Breast epithelium (tissue), 4 donors: Measurements from ENCODE around the gene TMEM218. TPM values are rescaled to one million over a fixed set of nuclear protein-coding genes. Genes with fewer than 3 reads are reported as not detected.
"Not testable (repeated sequence)": the region's sequence is repeated elsewhere in the genome, so short reads cannot be mapped to it uniquely, and the experiment has no call there.

ENCODE experiments used
- DNase-seq, 2 donors: peaks; one replicate each; pipeline ENCODE4 v3.0.0-alpha.2; 2019; ENCODE audit warnings: low spot score in 2 of 2
- H3K27ac ChIP-seq, 2 donors: fragments of 200-600 bp; sonication (generic) in 1 of 2; one replicate each; pipeline ENCODE4 v1.5.1; 2016 to 2019; ENCODE audit warnings: mild to moderate bottlenecking in 1 of 2
- H3K27me3 ChIP-seq, 2 donors: fragments of 200-600 bp; sonication (generic) in 1 of 2; one replicate each; pipeline versions ENCODE4 v1.5.1 to v1.6.0; 2017 to 2019; ENCODE audit warnings: control low read depth in 1 of 2, mild to moderate bottlenecking in 1 of 2
- H3K36me3 ChIP-seq: fragments of 200-600 bp; one replicate; pipeline ENCODE4 v1.5.1; 2019
- H3K4me1 ChIP-seq, 2 donors: fragments of 200-600 bp; sonication (generic); one replicate each; pipeline ENCODE4 v1.5.1; 2016 to 2019; ENCODE audit warnings: control low read depth in 1 of 2
- H3K4me3 ChIP-seq, 3 donors: fragments of 200-600 bp; sonication (generic); 1 replicate in 2 of 3; 2 replicates in 1 of 3; pipeline ENCODE4 v1.5.1; 2016 to 2019; ENCODE audit warnings: mild to moderate bottlenecking in 3 of 3, moderate library complexity in 2 of 3
- H3K9me3 ChIP-seq, 2 donors: fragments of 200-600 bp; sonication (generic) in 1 of 2; one replicate each; pipeline ENCODE4 v1.5.1; 2016 to 2019; ENCODE audit warnings: control low read depth in 1 of 2
- CTCF ChIP-seq, 3 donors: fragments of 450-650 bp; IDR thresholded peaks; one replicate each; pipeline ENCODE4 v1.5.1; 2016 to 2017; ENCODE audit warnings: antibody characterized with exemption in 3 of 3, mild to moderate bottlenecking in 3 of 3, moderate library complexity in 3 of 3
- POLR2A ChIP-seq: fragments of 450-650 bp; IDR thresholded peaks from one replicate; pipeline ENCODE4 v1.6.1; 2016; ENCODE audit warnings: antibody characterized with exemption, mild to moderate bottlenecking, moderate library complexity
- POLR2AphosphoS5 ChIP-seq, 3 donors: sonication (generic); formaldehyde crosslinking; IDR thresholded peaks; one replicate each; pipeline ENCODE4 v1.6.1; 2017; ENCODE audit warnings: antibody characterized with exemption in 3 of 3
- intact Hi-C: fragments of 100-400 bp; cut with DNase I; formaldehyde crosslinking; loops from one replicate; pipeline ENCODE4 v1.15.1; 2023; ENCODE audit warnings: low total_unique reads
- total RNA-seq, 3 donors: library from RNA; depleted of rRNA; stranded (reverse); fragments of >200 nt; gene quantifications; one replicate each; pipeline ENCODE4 v1.1.0, GENCODE V29; 2016

Gene TMEM218
- total RNA-seq, 3 donors from 2014 or later, result 20.6 to 26.2 (median 22.4) TPM

GRCh38 chr11:125056931-125057692 lies 54.3 kb downstream of the TMEM218 start:
- no peak for TF ChIP-seq POLR2A
- no peak for TF ChIP-seq CTCF (IDR thresholded peaks at IDR 0.05)
- no peak for TF ChIP-seq POLR2AphosphoS5 (IDR thresholded peaks at IDR 0.05)

GRCh38 chr11:125056111-125056510 lies 55.3 kb downstream of the TMEM218 start:
- H3K4me3 ChIP-seq, H3K27ac ChIP-seq, H3K9me3 ChIP-seq, intact Hi-C loops, H3K27me3 ChIP-seq, H3K4me1 ChIP-seq, DNase-seq, H3K36me3 ChIP-seq: not testable (repeated sequence)

More at GRCh38 chr11:125056931-125057692, 54.3 kb downstream of the TMEM218 start:
- Histone ChIP-seq H3K27me3 (no peaks in the 10 kb centered on the region), H3K27ac (no peak overlapping the region), H3K9me3 (no peaks in the 10 kb centered on the region), H3K4me3 (no peak overlapping the region), H3K36me3 (no peaks in the 10 kb centered on the region), H3K4me1 (no peaks in the 10 kb centered on the region)
- DNase-seq, result no peak
- intact Hi-C loops, result no loop called here

- H3K4me1 ChIP-seq, result no peaks in the 10 kb centered on the region
- TF ChIP-seq POLR2A (no peak), CTCF (IDR thresholded peaks at IDR 0.05) (no peak), POLR2AphosphoS5 (IDR thresholded peaks at IDR 0.05) (no peak)
- H3K4me3 ChIP-seq, result no peak overlapping the region
- H3K27me3 ChIP-seq, result no peaks in the 10 kb centered on the region
- H3K27ac ChIP-seq, result peak overlapping the region in 1 of 2 donors; percentile 50
- H3K9me3 ChIP-seq, result no peaks in the 10 kb centered on the region
- H3K36me3 ChIP-seq, result no peaks in the 10 kb centered on the region
- DNase-seq, result no peak
- intact Hi-C loops, result no loop called here
Observed at GRCh38 chr11:125055107-125055715, 56.2 kb downstream of the TMEM218 start.

- H3K27me3 ChIP-seq, result no peaks in the 10 kb centered on the region
- no peaks in the 10 kb centered on the region for H3K36me3 ChIP-seq
- H3K27ac ChIP-seq, result no peak overlapping the region
- no peaks in the 10 kb centered on the region for H3K4me1 ChIP-seq
- DNase-seq, result no peak
- no peak for TF ChIP-seq POLR2AphosphoS5 (IDR thresholded peaks at IDR 0.05)
- no peak for TF ChIP-seq CTCF (IDR thresholded peaks at IDR 0.05)
- TF ChIP-seq POLR2A, result no peak
- intact Hi-C loops, result no loop called here
- no peak overlapping the region for H3K4me3 ChIP-seq
- H3K9me3 ChIP-seq, result no peaks in the 10 kb centered on the region
Observed at GRCh38 chr11:125053167-125053566, 58.3 kb downstream of the TMEM218 start.

- DNase-seq, result no peak
- Histone ChIP-seq H3K36me3 (no peaks in the 10 kb centered on the region), H3K4me1 (no peaks in the 10 kb centered on the region), H3K4me3 (no peak overlapping the region), H3K27ac (no peak overlapping the region), H3K27me3 (no peaks in the 10 kb centered on the region), H3K9me3 (no peaks in the 10 kb centered on the region)
- TF ChIP-seq CTCF (IDR thresholded peaks at IDR 0.05) (no peak), POLR2AphosphoS5 (IDR thresholded peaks at IDR 0.05) (no peak), POLR2A (no peak)
- intact Hi-C loops, result no loop called here
Observed at GRCh38 chr11:125052047-125052446, 59.4 kb downstream of the TMEM218 start.
